ENCODE measurements around the gene LRRFIP1. TPM values are rescaled to one million over a fixed set of nuclear protein-coding genes. Genes with fewer than 3 reads are reported as not detected.

The LRRFIP1 gene
- total RNA-seq, 4 donors from 2014 or later: 51.5 to 95.4 (median 65.6) TPM

- 97 to 98% methylated on average over 7 of the region's 7 CpGs for WGBS, 2 donors
- Histone ChIP-seq H3K27ac (no peak overlapping the region), H3K9me3 (no peaks in the 10 kb centered on the region), H3K4me1 (peaks cover 0 to 36% (median 6%) of the 10 kb centered on the region in 4 donors), H3K4me3 (no peak overlapping the region), H3K27me3 (no peaks in the 10 kb centered on the region), H3K36me3 (peaks cover 0 to 5% (median 0%) of the 10 kb centered on the region in 3 donors)
- TF ChIP-seq CTCF (IDR thresholded peaks at IDR 0.05) (no peak), EP300 (IDR thresholded peaks at IDR 0.05) (no peak), POLR2A (IDR thresholded peaks at IDR 0.05) (no peak)
- no peak for DNase-seq (ENCODE audit: low spot score in 2 of 2)
Measured at GRCh38 chr2:237720444-237720843, 93.1 kb downstream of the LRRFIP1 start.

DNA sequence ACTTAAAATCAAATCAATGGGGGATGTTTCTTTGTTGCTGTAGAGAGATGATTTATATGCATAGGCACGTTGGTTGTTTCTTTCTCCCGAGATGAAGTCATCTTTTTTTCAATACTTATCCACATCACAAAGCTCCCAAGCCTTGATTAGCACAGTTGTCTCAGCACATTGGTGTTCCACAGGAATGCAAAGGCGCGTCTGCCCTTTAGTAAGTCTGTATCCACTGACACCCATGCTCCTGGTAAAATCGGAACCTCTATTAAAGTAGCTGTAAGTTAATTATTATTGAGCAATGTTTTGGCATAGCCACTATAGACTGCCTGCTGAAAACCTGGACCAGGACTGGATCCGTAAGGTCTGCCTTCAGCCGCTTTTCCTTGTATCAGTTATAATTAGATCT lies 93.6 kb downstream of the LRRFIP1 start:
- WGBS, 2 donors: 69 to 74% methylated on average over 7 of the region's 7 CpGs
- Histone ChIP-seq H3K27ac (no peak overlapping the region), H3K36me3 (peaks cover 0 to 5% (median 0%) of the 10 kb centered on the region in 3 donors), H3K4me3 (no peak overlapping the region), H3K4me1 (peaks cover 0 to 32% (median 4%) of the 10 kb centered on the region in 4 donors), H3K27me3 (no peaks in the 10 kb centered on the region), H3K9me3 (no peaks in the 10 kb centered on the region)
- no peak for DNase-seq (ENCODE audit: low spot score in 2 of 2)
- TF ChIP-seq POLR2A (IDR thresholded peaks at IDR 0.05) (no peak), EP300 (IDR thresholded peaks at IDR 0.05) (no peak), CTCF (IDR thresholded peaks at IDR 0.05) (no peak)

DNA sequence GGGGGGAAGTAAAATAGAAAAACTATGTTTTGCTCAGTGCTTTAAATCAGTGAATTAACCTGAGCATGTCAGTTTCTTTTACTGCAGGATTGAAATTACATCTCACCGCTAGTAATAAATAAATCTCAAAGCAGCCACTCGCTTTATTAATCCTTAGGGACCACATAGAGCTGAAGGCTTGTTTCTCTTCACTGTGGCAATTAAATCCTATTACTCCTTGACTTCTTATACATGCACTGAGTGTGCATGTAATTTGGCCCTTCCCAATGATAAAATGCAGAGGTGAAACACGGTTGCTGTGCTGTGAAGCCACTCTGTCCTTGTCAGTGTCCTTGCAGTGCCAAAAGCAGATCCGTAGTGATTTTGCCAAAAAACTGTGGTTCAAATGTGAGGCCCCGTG lies 94.1 kb downstream of the LRRFIP1 start:
- no peaks in the 10 kb centered on the region for H3K9me3 ChIP-seq
- WGBS, 2 donors: 66 to 73% methylated on average over 5 of the region's 5 CpGs
- TF ChIP-seq POLR2A (IDR thresholded peaks at IDR 0.05) (no peak), EP300 (IDR thresholded peaks at IDR 0.05) (no peak), CTCF (IDR thresholded peaks at IDR 0.05) (no peak)
- H3K4me1 ChIP-seq: peaks cover 0 to 32% (median 8%) of the 10 kb centered on the region in 4 donors
- H3K36me3 ChIP-seq: peaks cover 0 to 5% (median 0%) of the 10 kb centered on the region in 3 donors
- DNase-seq (ENCODE audit: low spot score in 2 of 2): no peak
- no peak overlapping the region for H3K4me3 ChIP-seq
- no peak overlapping the region for H3K27ac ChIP-seq
- H3K27me3 ChIP-seq: no peaks in the 10 kb centered on the region

GRCh38 chr2:237722616-237723015 lies 95.2 kb downstream of the LRRFIP1 start:
- Histone ChIP-seq H3K9me3 (no peaks in the 10 kb centered on the region), H3K27ac (no peak overlapping the region)
- no peak for TF ChIP-seq POLR2A (IDR thresholded peaks at IDR 0.05)
- TF ChIP-seq EP300 (IDR thresholded peaks at IDR 0.05): no peak
- TF ChIP-seq CTCF (IDR thresholded peaks at IDR 0.05): no peak

GRCh38 chr2:237723023-237723422 lies 95.6 kb downstream of the LRRFIP1 start:
- no peak for DNase-seq (ENCODE audit: low spot score in 2 of 2)
- whole genome bisulfite sequencing, 2 donors: 95 to 97% methylated on average over 1 of the region's 1 CpG
- no peaks in the 10 kb centered on the region for H3K9me3 ChIP-seq
- no peak overlapping the region for H3K27ac ChIP-seq
- TF ChIP-seq POLR2A (IDR thresholded peaks at IDR 0.05) (no peak), EP300 (IDR thresholded peaks at IDR 0.05) (no peak), CTCF (IDR thresholded peaks at IDR 0.05) (no peak)
- peaks cover 0 to 5% (median 0%) of the 10 kb centered on the region in 3 donors for H3K36me3 ChIP-seq
- H3K4me3 ChIP-seq: no peak overlapping the region
- peaks cover 0 to 43% (median 11%) of the 10 kb centered on the region in 4 donors for H3K4me1 ChIP-seq
- H3K27me3 ChIP-seq: no peaks in the 10 kb centered on the region

More at GRCh38 chr2:237722616-237723015, 95.2 kb downstream of the LRRFIP1 start:
- peaks cover 0 to 5% (median 0%) of the 10 kb centered on the region in 3 donors for H3K36me3 ChIP-seq
- no peaks in the 10 kb centered on the region for H3K27me3 ChIP-seq
- H3K4me3 ChIP-seq: no peak overlapping the region
- 95 to 96% methylated on average over 7 of the region's 7 CpGs for WGBS, 2 donors
- peaks cover 0 to 42% (median 11%) of the 10 kb centered on the region in 4 donors for H3K4me1 ChIP-seq
- DNase-seq (ENCODE audit: low spot score in 2 of 2): no peak
